HG02678 (cell line): Measurements from ENCODE around the gene SCN4A.
"Not testable (repeated sequence)": the region's sequence is repeated elsewhere in the genome, so short reads cannot be mapped to it uniquely, and the experiment has no call there.

Source experiments
- ATAC-seq: cut with Tn5 transposase; IDR thresholded peaks from one replicate; pipeline ENCODE4 v1.9.1; 2021; ENCODE audit warnings: mild to moderate bottlenecking, moderate library complexity; ENCODE audit not compliant: unreplicated experiment

The SCN4A gene

DNA sequence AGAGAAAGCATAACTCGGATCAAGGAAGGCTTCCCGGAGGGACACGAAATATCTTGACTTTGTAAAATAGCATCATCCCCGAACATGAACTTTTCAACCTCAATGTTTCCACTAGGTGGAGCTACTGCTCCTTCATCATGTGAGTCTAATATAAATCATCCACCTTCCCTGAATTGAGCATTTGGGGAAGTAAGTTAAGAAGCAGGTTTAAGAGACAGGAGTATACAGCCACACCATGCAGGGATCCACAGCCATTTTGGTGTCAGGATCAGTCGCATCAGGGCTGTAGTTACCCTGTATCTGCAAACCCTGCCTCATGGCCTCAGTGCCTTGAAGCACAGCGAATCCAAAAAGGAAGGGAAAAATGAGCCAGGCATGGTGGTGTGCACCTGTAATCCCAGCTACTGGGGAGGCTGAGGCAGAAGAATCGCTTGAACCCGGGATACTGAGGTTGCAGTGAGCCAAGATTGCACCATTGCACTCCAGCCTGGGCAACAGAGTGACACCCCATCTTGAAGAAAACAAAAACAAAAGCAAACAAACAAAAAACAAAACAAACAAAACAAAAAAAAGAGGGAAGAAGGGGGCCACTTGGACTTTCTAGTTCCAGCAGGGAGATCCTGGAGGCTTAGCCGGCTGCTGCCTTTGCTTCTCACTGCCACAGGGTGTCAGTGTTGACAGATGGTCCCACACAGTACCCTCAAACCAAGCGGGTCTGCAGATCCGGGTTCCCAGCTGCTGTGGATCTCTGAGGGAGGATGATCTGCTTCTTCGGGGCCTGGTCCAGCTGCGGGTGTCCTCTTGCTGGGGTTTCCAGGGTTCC lies 83.5 kb downstream of the SCN4A start:
- ATAC-seq = not testable (repeated sequence)
